PC-9 (cell line): ENCODE measurements around the gene ITSN2. TPM values are rescaled to one million over a fixed set of nuclear protein-coding genes. Genes with fewer than 3 reads are reported as not detected.

Experiments used
- BruUV-seq: library from RNA; stranded (reverse); fragments of 400-500 nt; replicated peaks from 2 replicates; lab custom pipeline; 2021; lab: Mats Ljungman, UMichigan
- CTCF ChIA-PET: fragments of 300-600 bp; sonication (Branson Sonifier 250); formaldehyde crosslinking; loops from one replicate; lab custom pipeline; 2022; ENCODE audit warnings: antibody characterized with exemption; lab: Charles Lee
- POLR2A ChIA-PET: fragments of 300-600 bp; sonication (Branson Sonifier 250); formaldehyde crosslinking; loops from one replicate; lab custom pipeline; 2022; ENCODE audit warnings: antibody characterized with exemption; ENCODE audit not compliant: unreplicated experiment; lab: Charles Lee
- DNase-seq, 2 experiments: peaks; one replicate each; pipeline versions ENCODE4 v3.0.0 to v3.0.0-alpha.2; 2015 to 2022; ENCODE audit warnings: mixed read lengths in 1 of 2
- H2AFZ ChIP-seq: fragments of 200-600 bp; sonication (generic); 2 replicates; pipeline ENCODE4 v1.8.1; 2017; ENCODE audit warnings: antibody characterized with exemption
- H3F3A ChIP-seq: fragments of 200-600 bp; sonication (generic); 2 replicates; pipeline ENCODE4 v1.8.1; 2017; ENCODE audit warnings: antibody characterized with exemption, mild to moderate bottlenecking, low read depth; ENCODE audit not compliant: insufficient read depth
- H3K27ac ChIP-seq: fragments of 200-600 bp; sonication (generic); 2 replicates; pipeline ENCODE4 v1.6.1; 2016; ENCODE audit warnings: mixed run types
- H3K27me3 ChIP-seq: fragments of 200-600 bp; sonication (generic); 2 replicates; pipeline ENCODE4 v1.6.1; 2016; ENCODE audit warnings: low read depth, mixed run types; ENCODE audit not compliant: insufficient read depth
- H3K36me3 ChIP-seq: fragments of 200-600 bp; sonication (generic); 2 replicates; pipeline ENCODE4 v1.6.1; 2016; ENCODE audit warnings: low read depth, mixed run types
- H3K4me1 ChIP-seq: fragments of 200-600 bp; sonication (generic); replicated peaks from 2 replicates; pipeline ENCODE4 v1.6.1; 2016; ENCODE audit warnings: mixed run types; ENCODE audit not compliant: insufficient read depth
- H3K4me2 ChIP-seq: fragments of 200-600 bp; sonication (generic); 2 replicates; pipeline ENCODE4 v1.6.1; 2017; ENCODE audit warnings: mixed run types
- H3K4me3 ChIP-seq: fragments of 200-600 bp; sonication (generic); 2 replicates; pipeline ENCODE4 v1.6.1; 2016; ENCODE audit warnings: mixed run types
- H3K79me2 ChIP-seq: fragments of 200-600 bp; sonication (generic); 2 replicates; pipeline ENCODE4 v1.6.1; 2017; ENCODE audit warnings: low read depth, mixed run types
- H3K9me2 ChIP-seq: fragments of 200-600 bp; sonication (generic); 2 replicates; pipeline ENCODE4 v1.8.1; 2017; ENCODE audit warnings: mild to moderate bottlenecking; ENCODE audit not compliant: insufficient read depth
- H3K9me3 ChIP-seq: fragments of 200-600 bp; sonication (generic); 2 replicates; pipeline ENCODE4 v1.8.1; 2016; ENCODE audit warnings: low read depth; ENCODE audit not compliant: insufficient read depth
- H4K20me1 ChIP-seq: fragments of 200-600 bp; sonication (generic); 2 replicates; pipeline ENCODE4 v1.8.1; 2017; ENCODE audit not compliant: insufficient read depth
- CTCF ChIP-seq: fragments of 200-600 bp; sonication (generic); conservative IDR thresholded peaks from 2 replicates; pipeline ENCODE4 v1.6.1; 2017; ENCODE audit warnings: mixed run types, antibody characterized with exemption, mild to moderate bottlenecking, moderate library complexity
- EZH2 ChIP-seq: fragments of 200-600 bp; sonication (generic); IDR thresholded peaks from 2 replicates; pipeline ENCODE4 v1.8.0; 2017; ENCODE audit warnings: antibody characterized with exemption, low read depth
- intact Hi-C: fragments of 100-400 bp; cut with micrococcal nuclease; formaldehyde crosslinking; loops from one replicate; pipeline ENCODE4 v1.10.0; 2022; ENCODE audit not compliant: unreplicated experiment
- total RNA-seq: library from RNA; stranded (reverse); gene quantifications from 2 replicates; pipeline ENCODE4 v1.2.3, GENCODE V29; 2021

Gene ITSN2
- total RNA-seq, 1 experiment from 2014 or later = 28.4 TPM

- no peaks in the 10 kb centered on the region for H3K27me3 ChIP-seq
- no peak overlapping the region for H3K4me3 ChIP-seq
- no peak overlapping the region for H2AFZ ChIP-seq
- ChIA-PET POLR2A (no interaction called here), CTCF (no interaction called here)
- H4K20me1 ChIP-seq = no peaks in the 10 kb centered on the region
- no peak overlapping the region for H3K4me2 ChIP-seq
- no peak overlapping the region for H3K27ac ChIP-seq
- intact Hi-C loops = no loop called here
- no peaks in the 10 kb centered on the region for H3K79me2 ChIP-seq
- no peak for DNase-seq
- no peaks in the 10 kb centered on the region for H3K36me3 ChIP-seq
- no peak for TF ChIP-seq CTCF
- TF ChIP-seq EZH2 = no peak
- H3K4me1 ChIP-seq = no peaks in the 10 kb centered on the region
- no peaks in the 10 kb centered on the region for H3K9me2 ChIP-seq
- no TSS peak for BruUV-seq
- no peaks in the 10 kb centered on the region for H3F3A ChIP-seq
- H3K9me3 ChIP-seq = no peaks in the 10 kb centered on the region
Measured at GRCh38 chr2:24190503-24190902, 169.8 kb downstream of the ITSN2 start.

- Histone ChIP-seq H3K4me1 (no peaks in the 10 kb centered on the region), H2AFZ (no peak overlapping the region), H3K4me2 (no peak overlapping the region), H3F3A (no peaks in the 10 kb centered on the region), H3K79me2 (no peaks in the 10 kb centered on the region), H3K9me2 (no peaks in the 10 kb centered on the region), H3K9me3 (no peaks in the 10 kb centered on the region), H3K27ac (no peak overlapping the region), H3K36me3 (no peaks in the 10 kb centered on the region), H3K4me3 (no peak overlapping the region), H3K27me3 (no peaks in the 10 kb centered on the region), H4K20me1 (no peaks in the 10 kb centered on the region)
- POLR2A ChIA-PET = no interaction called here
- BruUV-seq = no TSS peak
- TF ChIP-seq CTCF (no peak), EZH2 (no peak)
- no peak for DNase-seq
- intact Hi-C loops = no loop called here
- CTCF ChIA-PET = no interaction called here
Measured at GRCh38 chr2:24189551-24189950, 170.8 kb downstream of the ITSN2 start.

GRCh38 chr2:24183366-24184069 lies 176.8 kb downstream of the ITSN2 start:
- peak overlapping the region; percentile 61 for H2AFZ ChIP-seq
- H3K79me2 ChIP-seq = no peaks in the 10 kb centered on the region
- no peaks in the 10 kb centered on the region for H3K4me1 ChIP-seq
- no peaks in the 10 kb centered on the region for H3K9me2 ChIP-seq
- intact Hi-C loops = no loop called here
- TF ChIP-seq EZH2 (no peak), CTCF (no peak)
- no TSS peak for BruUV-seq
- POLR2A ChIA-PET = interaction anchor here (0.5 kb wide), 1 partner anchor 75 kb away, joined by 3 read pairs; no protein-coding TSS in a partner anchor
- H3F3A ChIP-seq = no peaks in the 10 kb centered on the region
- no peaks in the 10 kb centered on the region for H3K9me3 ChIP-seq
- H3K36me3 ChIP-seq = no peaks in the 10 kb centered on the region
- H4K20me1 ChIP-seq = no peaks in the 10 kb centered on the region
- peak overlapping the region; percentile 11; the same call in 1 of the 2 replicates for H3K4me2 ChIP-seq
- H3K27me3 ChIP-seq = no peaks in the 10 kb centered on the region
- no peak overlapping the region for H3K4me3 ChIP-seq
- no peak for DNase-seq
- CTCF ChIA-PET = no interaction called here
- no peak overlapping the region for H3K27ac ChIP-seq
